ENCODE measurements around the gene MACROD2. TPM values are rescaled to one million over a fixed set of nuclear protein-coding genes. Genes with fewer than 3 reads are reported as not detected.
A peak's percentile ranks its signal among the peaks of the same experiment; 100 is the strongest.

MACROD2 gene
- polyA plus RNA-seq, 5 donors, result 5.3 to 8.3 (median 8.1) TPM

DNA sequence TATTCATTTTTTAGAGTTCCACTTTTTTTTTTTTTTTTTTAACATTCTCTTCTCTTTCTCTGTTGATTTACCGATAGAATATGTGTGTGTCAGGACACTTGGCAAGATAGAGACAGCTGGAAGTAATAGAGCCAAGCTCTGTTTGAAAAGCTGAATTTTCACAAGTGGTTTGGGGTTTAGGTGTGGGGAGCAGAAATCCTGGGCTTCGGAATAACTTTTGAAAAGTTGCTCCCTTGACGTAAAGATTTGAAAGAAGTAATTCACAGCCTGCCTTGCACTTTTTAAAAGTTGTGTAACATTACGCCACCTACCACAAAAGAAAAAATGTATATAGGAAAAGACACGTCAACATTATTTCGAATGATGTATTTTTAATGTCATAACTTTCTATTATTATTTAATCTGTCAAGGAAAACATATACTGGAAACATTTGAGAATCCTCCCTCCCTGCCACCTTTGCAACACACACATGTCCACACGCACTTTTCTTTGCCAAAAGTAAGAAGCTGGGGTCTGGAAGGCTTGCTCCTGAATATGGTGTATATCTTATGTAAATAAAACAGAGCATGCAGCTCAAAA is 1660.1 kb downstream of the MACROD2 start:
- no peak for DNase-seq

DNA sequence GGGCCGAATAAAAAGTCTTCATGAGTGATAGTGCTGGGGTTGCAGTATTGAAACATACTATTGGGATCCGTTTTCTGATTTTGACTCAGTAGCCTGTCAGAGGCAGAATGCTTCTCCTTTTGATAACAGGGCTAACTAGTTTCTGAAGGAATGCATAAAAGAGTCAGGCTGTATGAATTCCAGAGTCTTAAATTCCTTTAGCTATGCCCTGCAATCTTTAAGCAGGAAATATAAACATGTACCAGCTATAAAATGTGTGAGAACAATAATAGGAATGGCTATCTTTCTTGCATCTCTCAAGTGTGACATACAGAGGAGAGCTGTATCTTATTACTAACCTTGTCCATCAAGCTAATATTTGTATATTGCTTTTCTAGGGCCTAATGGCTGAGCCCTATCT is 1660.8 kb downstream of the MACROD2 start:
- DNase-seq, result no peak

GRCh38 chr20:15658295-15658694 is 1663.0 kb downstream of the MACROD2 start:
- DNase-seq, result no peak

- DNase-seq, result no peak
These were observed 1677.9 kb downstream of the MACROD2 start for GRCh38 chr20:15673206-15673605.

DNA sequence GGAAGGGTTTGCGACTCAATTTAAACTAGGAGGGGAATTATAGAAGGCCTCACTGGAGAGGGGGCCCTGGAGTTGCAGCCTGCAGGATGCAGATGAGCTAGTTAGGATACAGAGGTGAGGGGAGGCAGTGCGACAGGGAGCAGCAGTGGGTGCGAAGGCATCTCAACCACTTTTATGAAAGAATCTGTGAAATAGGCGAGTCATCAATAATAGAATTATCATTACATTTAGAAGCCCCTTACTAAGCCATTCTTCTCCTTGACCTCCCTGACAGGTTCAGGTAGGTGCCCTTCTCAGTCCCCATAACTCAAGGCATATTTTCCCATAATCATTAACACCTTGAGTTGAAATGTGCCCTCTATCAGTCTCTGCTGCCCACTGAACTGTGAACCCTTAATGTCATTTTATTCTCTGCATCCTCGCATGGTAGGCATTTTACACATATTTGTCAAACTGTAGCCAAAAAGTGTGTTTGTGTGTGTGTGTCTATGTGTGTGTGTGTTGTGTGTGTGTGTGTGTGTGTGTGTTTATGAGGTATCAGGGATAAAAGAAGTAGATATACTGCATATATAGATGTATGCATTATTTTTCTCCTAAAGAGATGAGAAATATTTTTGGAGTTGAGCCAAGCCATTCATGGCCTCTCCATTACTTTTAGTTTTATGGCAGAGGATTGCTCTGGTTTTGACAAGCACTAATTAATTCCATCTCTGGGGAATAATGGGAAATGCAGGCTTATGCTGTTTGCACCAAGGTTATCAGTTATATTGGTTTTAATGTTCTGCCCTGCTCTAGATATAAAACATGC is 1679.1 kb downstream of the MACROD2 start:
- DNase-seq, result no peak

GRCh38 chr20:15675061-15675514 is 1679.8 kb downstream of the MACROD2 start:
- no peak for DNase-seq

DNA sequence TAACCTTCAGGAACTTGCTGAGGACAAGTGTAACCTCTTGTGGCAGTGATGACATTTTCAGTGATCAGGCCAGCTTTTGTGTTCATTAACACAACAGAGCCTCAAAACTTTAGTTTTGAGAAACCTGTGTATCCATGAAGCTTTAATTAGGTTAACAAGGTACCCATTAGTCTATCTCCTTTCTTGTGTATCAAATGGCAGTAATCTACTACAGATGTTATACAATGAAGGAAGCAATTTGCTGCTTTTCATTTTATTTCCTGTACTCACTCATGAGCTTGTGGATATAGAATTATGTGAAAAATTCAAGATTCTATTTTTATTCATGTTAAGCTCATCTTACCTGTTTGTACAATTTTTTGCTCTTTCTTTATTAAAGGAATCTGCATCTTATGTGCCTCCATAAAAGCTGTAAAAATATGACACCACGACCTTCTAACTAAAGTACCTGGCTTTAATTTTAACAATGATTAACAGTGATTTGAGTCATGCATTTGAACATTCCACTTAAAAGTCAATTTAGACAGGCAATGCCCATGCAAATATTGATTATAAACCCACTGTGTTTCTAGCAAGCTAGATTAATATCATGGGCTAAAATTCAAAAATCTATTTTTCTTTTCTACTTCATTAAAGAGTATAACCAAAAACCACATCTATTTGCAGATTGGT is 1680.6 kb downstream of the MACROD2 start:
- no peak for DNase-seq

DNA sequence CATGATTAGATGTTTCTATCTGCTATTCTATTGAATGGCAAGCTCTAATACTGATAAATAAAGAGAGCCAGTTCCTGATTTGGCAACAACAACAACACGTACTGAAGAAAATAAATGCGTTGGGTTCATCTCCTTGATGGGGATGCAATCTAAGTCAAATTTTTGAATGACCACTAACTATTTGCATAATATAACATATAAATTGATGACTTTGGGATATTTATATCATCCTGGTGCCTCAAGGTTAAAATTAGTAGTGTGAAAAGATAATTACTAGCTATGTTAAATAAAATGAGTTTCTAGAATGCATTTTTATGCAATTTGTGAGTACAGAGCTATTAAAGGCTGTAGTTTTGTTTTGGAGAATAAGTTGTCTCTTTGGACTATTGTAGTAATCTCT is 1681.5 kb downstream of the MACROD2 start:
- no peak for DNase-seq

GRCh38 chr20:15682690-15683089 is 1687.4 kb downstream of the MACROD2 start:
- DNase-seq, result no peak

GRCh38 chr20:15692570-15692969 is 1697.3 kb downstream of the MACROD2 start:
- DNase-seq, result no peak

- no peak for DNase-seq
These were observed 1704.3 kb downstream of the MACROD2 start for GRCh38 chr20:15699431-15700146.

DNA sequence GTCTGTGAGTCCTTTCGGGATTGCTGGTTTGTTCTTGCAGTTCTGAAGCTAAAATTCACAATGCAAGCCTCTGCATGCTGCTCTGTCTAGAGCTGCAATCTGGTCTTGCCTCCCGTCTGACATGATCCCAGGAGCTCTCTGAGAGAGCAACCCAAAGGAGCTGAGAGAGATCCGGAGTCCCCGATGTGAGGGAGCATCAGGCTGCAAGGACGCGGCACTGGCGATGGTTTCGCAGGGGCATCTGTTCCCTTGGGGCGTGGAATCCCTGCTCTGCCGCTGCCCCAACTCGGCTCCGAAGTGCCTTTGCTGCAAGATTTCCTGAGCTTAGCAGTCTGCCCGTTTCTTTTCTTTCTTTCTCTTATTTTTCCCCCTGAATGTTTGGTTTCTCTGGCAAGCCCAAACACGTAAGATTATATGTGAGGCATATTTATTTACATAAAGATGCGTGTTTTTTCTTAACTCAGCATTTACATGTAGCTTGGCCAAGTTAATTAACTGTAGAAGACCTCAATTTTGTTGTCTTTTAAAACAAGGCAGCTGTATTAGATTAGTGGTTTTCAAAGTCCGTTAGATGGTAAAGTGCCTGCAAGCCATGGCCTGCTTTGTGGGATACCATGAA is 1704.9 kb downstream of the MACROD2 start:
- no peak for DNase-seq

DNA sequence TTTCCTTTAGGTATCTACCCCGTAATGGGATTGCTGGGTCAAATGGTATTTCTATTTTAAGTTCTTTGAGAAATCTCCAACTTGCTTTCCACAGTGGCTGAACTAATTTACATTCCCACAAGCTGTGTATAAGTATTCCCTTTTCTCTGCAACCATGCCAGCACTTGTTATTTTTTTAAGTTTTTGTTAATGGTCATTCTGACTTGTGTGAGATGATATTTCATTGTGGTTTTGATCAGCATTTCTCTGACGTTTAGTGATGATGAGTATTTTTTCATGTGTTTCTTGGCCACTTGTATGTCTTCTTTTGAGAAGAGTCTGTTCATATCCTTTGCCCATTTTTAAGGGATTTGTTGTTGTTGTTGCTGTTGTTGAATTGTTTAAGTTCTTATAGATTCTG is 1706.8 kb downstream of the MACROD2 start:
- no peak for DNase-seq

DNA sequence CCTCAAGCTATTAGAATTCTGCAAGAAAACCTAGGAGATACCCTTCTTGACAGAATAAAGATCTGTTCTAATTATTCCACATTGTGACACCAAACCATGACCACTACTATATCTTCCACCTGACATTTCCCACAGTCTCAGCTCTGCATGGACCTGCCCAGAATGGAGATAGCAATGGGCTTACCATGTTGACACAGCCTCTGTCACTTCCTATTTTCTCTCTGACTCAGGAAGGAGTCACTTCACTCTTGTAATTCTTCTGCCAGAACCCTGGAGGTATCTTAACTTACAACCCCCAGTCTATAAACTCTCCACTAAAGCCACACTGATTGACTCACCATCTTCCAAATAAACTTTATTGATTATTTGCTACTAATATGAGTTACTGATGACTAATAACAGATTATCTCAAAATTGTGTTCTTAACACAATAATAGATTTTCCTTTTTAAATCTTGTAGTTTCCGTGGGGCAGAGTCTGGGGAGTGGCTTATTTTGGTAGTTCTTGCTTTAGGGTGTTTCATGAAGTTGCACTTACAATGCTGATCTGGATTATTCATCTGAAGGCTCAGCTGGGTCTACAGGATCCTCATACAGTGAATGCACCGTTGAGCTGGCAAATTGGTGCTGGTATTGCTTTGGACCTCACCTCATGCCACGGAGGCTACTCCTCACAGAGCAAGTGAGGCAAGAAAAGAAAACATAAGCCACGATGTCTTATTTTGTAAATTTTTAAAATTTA is 1708.0 kb downstream of the MACROD2 start:
- no peak for DNase-seq

- no peak for DNase-seq
These were observed 1710.7 kb downstream of the MACROD2 start for GRCh38 chr20:15705975-15706374.

DNA sequence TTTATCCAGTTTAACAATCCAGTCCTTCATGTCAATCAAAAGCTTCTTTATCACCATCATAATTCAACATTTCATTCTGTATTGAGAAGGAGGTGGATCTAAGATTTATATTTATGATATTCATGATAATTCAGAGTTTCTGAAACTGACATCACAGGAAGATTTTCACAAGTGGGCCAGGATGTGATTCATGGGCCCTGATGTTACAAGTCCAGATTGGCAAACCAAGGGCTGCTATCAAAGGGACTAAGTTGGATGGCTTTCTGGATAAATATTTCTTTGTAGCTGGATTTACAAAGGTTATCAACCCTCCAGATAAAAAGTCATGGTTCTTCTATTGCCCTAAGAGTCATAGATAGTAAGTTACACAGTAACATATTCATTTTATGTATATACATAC is 1711.4 kb downstream of the MACROD2 start:
- no peak for DNase-seq

- DNase-seq, result no peak
These were observed 1713.8 kb downstream of the MACROD2 start for GRCh38 chr20:15708984-15709598.

DNA sequence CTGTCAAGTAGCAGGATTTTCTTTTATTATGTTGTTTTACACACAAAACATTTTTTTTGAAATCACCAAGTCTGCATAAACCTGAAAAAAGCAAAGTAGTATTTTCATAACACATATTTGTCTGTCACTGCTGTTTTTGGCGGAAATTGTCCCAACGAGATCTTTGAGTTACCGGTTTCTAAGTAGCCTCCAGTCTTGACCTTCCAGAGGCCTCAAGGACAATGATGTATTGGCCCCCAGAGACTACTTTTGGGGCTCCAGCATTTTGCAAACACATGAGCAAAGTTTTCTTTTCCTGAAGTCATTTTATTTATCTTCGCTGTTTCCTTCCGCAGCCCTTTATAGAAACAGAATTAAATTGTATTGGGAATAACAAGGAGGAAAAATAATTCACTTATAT is 1715.3 kb downstream of the MACROD2 start:
- DNase-seq, result no peak

DNA sequence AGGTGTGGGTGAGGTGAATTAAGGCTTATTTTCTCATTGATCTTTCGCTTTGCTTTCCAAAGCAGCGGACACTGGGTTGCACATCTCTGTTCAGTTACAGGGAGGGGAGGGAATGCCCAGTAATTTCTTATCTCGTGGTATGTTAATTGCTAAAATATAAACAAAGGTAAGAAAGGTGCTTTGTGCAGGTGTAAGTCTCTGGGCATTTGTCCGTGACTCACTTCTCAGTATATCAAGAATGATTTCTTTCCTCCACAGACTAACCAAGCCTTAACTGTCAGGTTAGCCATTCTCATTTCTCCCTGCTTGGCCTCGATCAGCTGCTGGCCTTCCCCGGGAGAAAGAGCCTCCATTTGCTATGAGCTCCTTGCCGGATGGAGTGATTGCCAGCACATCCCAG is 1715.9 kb downstream of the MACROD2 start:
- no peak for DNase-seq

GRCh38 chr20:15716256-15716655 is 1720.9 kb downstream of the MACROD2 start:
- DNase-seq, result peak; percentile 49 to 55

GRCh38 chr20:15726416-15726815 is 1731.1 kb downstream of the MACROD2 start:
- no peak for DNase-seq
